Measurements from ENCODE around the gene MPV17. TPM values are rescaled to one million over a fixed set of nuclear protein-coding genes. Genes with fewer than 3 reads are reported as not detected.

MPV17 gene
- total RNA-seq, 1 experiment from 2014 or later = 51.5 TPM

DNA sequence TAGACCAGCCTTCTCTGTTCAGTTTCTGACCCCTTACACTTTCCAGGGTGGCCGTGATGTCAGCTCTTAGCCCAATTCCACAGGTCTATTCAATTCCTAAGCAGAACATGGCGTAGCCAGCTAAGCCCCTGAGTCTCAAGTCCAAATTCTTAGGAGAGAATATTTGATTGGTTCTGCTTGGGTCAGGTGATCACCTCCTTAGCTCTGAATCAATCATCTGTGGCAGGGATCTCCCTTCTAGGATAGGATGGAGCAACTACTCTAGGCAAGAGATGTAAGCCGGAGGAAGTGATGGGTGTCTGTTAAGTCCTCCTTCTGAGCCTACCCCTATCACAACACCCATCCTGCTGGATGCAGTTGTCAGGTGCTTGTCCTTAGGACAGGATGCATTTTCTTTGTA is 25.7 kb downstream of the MPV17 start (continued):
- TF ChIP-seq, protein P1, sequence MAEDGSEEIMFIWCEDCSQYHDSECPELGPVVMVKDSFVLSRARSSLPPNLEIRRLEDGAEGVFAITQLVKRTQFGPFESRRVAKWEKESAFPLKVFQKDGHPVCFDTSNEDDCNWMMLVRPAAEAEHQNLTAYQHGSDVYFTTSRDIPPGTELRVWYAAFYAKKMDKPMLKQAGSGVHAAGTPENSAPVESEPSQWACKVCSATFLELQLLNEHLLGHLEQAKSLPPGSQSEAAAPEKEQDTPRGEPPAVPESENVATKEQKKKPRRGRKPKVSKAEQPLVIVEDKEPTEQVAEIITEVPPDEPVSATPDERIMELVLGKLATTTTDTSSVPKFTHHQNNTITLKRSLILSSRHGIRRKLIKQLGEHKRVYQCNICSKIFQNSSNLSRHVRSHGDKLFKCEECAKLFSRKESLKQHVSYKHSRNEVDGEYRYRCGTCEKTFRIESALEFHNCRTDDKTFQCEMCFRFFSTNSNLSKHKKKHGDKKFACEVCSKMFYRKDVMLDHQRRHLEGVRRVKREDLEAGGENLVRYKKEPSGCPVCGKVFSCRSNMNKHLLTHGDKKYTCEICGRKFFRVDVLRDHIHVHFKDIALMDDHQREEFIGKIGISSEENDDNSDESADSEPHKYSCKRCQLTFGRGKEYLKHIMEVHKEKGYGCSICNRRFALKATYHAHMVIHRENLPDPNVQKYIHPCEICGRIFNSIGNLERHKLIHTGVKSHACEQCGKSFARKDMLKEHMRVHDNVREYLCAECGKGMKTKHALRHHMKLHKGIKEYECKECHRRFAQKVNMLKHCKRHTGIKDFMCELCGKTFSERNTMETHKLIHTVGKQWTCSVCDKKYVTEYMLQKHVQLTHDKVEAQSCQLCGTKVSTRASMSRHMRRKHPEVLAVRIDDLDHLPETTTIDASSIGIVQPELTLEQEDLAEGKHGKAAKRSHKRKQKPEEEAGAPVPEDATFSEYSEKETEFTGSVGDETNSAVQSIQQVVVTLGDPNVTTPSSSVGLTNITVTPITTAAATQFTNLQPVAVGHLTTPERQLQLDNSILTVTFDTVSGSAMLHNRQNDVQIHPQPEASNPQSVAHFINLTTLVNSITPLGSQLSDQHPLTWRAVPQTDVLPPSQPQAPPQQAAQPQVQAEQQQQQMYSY (CRISPR knock-in tag; IDR thresholded peaks at IDR 0.05) = no peak
- no peak for TF ChIP-seq ATF1 (CRISPR knock-in tag; IDR thresholded peaks at IDR 0.05)
- TF ChIP-seq, protein P2, sequence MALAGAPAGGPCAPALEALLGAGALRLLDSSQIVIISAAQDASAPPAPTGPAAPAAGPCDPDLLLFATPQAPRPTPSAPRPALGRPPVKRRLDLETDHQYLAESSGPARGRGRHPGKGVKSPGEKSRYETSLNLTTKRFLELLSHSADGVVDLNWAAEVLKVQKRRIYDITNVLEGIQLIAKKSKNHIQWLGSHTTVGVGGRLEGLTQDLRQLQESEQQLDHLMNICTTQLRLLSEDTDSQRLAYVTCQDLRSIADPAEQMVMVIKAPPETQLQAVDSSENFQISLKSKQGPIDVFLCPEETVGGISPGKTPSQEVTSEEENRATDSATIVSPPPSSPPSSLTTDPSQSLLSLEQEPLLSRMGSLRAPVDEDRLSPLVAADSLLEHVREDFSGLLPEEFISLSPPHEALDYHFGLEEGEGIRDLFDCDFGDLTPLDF (CRISPR knock-in tag; IDR thresholded peaks at IDR 0.05) = no peak
- no peak for TF ChIP-seq CDX4 (CRISPR knock-in tag; IDR thresholded peaks at IDR 0.05; ENCODE audit: borderline replicate concordance)

DNA sequence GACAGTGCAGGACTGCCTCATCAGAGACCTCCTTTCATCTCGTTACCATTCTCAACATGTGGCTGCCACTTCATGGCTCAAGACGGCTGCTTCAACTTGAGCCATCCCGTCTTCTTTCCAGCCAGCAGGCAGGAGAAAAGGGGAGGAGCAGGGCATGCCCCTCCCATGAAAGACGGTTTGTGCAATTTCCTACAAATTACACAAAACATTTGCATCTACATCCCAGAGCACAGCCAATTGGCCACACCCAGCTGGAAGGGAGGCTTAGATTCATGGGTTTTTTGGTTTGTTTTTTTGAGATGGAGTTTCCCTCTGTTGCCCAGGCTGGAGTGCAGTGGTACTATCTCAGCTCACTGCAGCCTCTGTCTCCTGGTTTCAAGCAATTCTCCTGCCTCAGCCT is 26.4 kb downstream of the MPV17 start:
- TF ChIP-seq RELA (CRISPR knock-in tag; IDR thresholded peaks at IDR 0.05; ENCODE audit: borderline replicate concordance) = no peak
- TF ChIP-seq, protein P3, sequence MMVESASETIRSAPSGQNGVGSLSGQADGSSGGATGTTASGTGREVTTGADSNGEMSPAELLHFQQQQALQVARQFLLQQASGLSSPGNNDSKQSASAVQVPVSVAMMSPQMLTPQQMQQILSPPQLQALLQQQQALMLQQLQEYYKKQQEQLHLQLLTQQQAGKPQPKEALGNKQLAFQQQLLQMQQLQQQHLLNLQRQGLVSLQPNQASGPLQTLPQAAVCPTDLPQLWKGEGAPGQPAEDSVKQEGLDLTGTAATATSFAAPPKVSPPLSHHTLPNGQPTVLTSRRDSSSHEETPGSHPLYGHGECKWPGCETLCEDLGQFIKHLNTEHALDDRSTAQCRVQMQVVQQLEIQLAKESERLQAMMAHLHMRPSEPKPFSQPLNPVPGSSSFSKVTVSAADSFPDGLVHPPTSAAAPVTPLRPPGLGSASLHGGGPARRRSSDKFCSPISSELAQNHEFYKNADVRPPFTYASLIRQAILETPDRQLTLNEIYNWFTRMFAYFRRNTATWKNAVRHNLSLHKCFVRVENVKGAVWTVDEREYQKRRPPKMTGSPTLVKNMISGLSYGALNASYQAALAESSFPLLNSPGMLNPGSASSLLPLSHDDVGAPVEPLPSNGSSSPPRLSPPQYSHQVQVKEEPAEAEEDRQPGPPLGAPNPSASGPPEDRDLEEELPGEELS (CRISPR knock-in tag; IDR thresholded peaks at IDR 0.05) = no peak
- TF ChIP-seq, protein P4, sequence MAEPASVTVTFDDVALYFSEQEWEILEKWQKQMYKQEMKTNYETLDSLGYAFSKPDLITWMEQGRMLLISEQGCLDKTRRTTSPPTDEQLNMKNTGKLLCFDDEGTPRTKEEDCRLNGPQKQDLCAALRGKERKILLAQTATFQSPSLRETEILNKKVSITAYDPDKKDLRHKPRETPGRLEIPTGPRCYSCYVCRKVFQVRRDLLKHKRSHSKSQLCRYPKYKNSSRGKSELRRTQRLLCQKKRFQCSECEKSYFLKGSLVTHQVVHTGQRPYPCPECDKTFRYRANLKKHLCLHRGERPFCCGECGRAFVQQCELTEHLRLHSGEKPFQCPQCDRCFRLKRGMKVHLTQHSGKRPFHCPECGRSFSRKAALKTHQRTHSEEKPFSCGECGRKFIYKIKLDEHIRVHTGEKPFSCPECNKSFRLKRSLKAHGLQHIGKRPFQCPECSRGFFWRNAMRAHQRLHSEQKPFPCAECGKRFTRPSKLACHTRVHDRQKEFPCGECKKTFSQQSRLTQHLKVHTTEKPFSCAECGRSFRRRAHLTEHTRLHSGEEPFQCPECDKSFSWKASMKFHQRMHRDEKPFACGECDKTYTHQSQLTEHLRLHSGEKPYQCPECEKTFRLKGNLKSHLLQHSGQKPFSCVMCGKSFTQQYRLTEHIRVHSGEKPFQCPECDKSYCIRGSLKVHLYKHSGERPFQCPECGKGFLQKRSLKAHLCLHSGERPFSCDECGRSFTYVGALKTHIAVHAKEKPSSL (CRISPR knock-in tag; conservative IDR thresholded peaks at IDR 0.05) = no peak
- TF ChIP-seq HMGA2 (CRISPR knock-in tag; IDR thresholded peaks at IDR 0.05) = no peak
- no peak for TF ChIP-seq NR3C1 (CRISPR knock-in tag; conservative IDR thresholded peaks at IDR 0.05; ENCODE audit: low read depth)
- TF ChIP-seq ETV6 (CRISPR knock-in tag; IDR thresholded peaks at IDR 0.05) = no peak
- TF ChIP-seq, protein P5, sequence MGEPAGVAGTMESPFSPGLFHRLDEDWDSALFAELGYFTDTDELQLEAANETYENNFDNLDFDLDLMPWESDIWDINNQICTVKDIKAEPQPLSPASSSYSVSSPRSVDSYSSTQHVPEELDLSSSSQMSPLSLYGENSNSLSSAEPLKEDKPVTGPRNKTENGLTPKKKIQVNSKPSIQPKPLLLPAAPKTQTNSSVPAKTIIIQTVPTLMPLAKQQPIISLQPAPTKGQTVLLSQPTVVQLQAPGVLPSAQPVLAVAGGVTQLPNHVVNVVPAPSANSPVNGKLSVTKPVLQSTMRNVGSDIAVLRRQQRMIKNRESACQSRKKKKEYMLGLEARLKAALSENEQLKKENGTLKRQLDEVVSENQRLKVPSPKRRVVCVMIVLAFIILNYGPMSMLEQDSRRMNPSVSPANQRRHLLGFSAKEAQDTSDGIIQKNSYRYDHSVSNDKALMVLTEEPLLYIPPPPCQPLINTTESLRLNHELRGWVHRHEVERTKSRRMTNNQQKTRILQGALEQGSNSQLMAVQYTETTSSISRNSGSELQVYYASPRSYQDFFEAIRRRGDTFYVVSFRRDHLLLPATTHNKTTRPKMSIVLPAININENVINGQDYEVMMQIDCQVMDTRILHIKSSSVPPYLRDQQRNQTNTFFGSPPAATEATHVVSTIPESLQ (CRISPR knock-in tag; IDR thresholded peaks at IDR 0.05) = no peak
- no peak for TF ChIP-seq MYBL2 (CRISPR knock-in tag; IDR thresholded peaks at IDR 0.05)
- no peak for TF ChIP-seq ZNF121 (CRISPR knock-in tag; IDR thresholded peaks at IDR 0.05)
- TF ChIP-seq NFATC4 (CRISPR knock-in tag; IDR thresholded peaks at IDR 0.05) = no peak
- no peak for TF ChIP-seq GRHL2 (CRISPR knock-in tag; IDR thresholded peaks at IDR 0.05; ENCODE audit: insufficient replicate concordance, severe bottlenecking)
- no peak for TF ChIP-seq FOXK1 (CRISPR knock-in tag; IDR thresholded peaks at IDR 0.05)
- no peak for TF ChIP-seq E2F4 (CRISPR knock-in tag; IDR thresholded peaks at IDR 0.05; ENCODE audit: borderline replicate concordance, low read depth)
- H3K27me3 Mint-ChIP-seq (ENCODE audit: low read depth) = no peaks in the 10 kb centered on the region
- CTCF ChIA-PET = interaction anchor here (1.5 to 7.9 kb wide), 2 partner anchors 16 to 32 kb away, joined by 8 to 153 read pairs; partner anchors contain the start of gene TRIM54
- no peak overlapping the region for H3K27ac Mint-ChIP-seq
- no peak for DNase-seq (ENCODE audit: low spot score)
- H3K4me1 Mint-ChIP-seq = peaks cover 11% of the 10 kb centered on the region
- H3K9me3 Mint-ChIP-seq = no peaks in the 10 kb centered on the region
- H3K36me3 Mint-ChIP-seq = no peaks in the 10 kb centered on the region
- H3K4me3 Mint-ChIP-seq = no peak overlapping the region
- no peak for ATAC-seq
- POLR2A ChIA-PET = no interaction called here
